Liver (tissue), 3 donors: Measurements from ENCODE around the gene CNTD1.

Source experiments
- EGR1 ChIP-seq, 2 donors: IDR thresholded peaks; 2 replicates each; pipeline ENCODE4 v1.6.1; 2016 to 2018; ENCODE audit warnings: antibody characterized with exemption in 2 of 2, low read depth in 2 of 2
- FOXA1 ChIP-seq: IDR thresholded peaks from 2 replicates; pipeline ENCODE4 v1.6.1; 2016; ENCODE audit warnings: antibody characterized with exemption
- HNF4G ChIP-seq: IDR thresholded peaks from 2 replicates; pipeline ENCODE4 v1.6.1; 2016; ENCODE audit warnings: antibody characterized with exemption
- TAF1 ChIP-seq: conservative IDR thresholded peaks from 2 replicates; pipeline ENCODE4 v1.6.1; 2016; ENCODE audit warnings: antibody characterized with exemption, mild to moderate bottlenecking
- TF ChIP-seq, protein P1 (sequence below): IDR thresholded peaks from 2 replicates; pipeline ENCODE4 v1.6.1; 2016; ENCODE audit warnings: antibody characterized with exemption
- TF ChIP-seq, protein P2 (sequence below): fragments of 150-350 bp; IDR thresholded peaks from 2 replicates; pipeline ENCODE4 v1.5.1; 2017; ENCODE audit warnings: improper control_type of control experiment, low read depth, low read length; ENCODE audit not compliant: missing input control
- TF ChIP-seq, protein P3 (sequence below): IDR thresholded peaks from 2 replicates; pipeline ENCODE4 v1.6.1; 2016; ENCODE audit warnings: antibody characterized with exemption, mild to moderate bottlenecking
- donor health status: healthy.
- donor health status: healthy.

DNA sequence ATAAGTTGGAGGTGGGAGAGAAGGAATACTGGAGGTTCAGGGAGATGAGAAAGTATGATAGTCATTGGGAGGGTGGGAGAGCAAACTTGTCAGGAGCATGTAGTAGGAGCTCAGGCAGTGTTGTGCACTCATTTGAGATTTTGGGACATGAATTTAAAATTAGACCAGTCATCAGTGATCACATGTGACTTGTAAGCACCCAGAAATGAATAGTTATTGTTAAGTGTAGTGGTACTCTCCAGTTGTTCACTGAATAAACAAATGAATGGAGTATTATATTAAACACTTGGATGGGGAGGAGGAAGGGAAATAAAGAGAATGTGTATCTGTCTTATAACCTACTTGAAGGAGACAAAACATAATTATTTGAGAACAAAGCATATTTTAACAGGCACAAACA, 32.3 kb downstream of the CNTD1 start:
- TF ChIP-seq, protein P1, sequence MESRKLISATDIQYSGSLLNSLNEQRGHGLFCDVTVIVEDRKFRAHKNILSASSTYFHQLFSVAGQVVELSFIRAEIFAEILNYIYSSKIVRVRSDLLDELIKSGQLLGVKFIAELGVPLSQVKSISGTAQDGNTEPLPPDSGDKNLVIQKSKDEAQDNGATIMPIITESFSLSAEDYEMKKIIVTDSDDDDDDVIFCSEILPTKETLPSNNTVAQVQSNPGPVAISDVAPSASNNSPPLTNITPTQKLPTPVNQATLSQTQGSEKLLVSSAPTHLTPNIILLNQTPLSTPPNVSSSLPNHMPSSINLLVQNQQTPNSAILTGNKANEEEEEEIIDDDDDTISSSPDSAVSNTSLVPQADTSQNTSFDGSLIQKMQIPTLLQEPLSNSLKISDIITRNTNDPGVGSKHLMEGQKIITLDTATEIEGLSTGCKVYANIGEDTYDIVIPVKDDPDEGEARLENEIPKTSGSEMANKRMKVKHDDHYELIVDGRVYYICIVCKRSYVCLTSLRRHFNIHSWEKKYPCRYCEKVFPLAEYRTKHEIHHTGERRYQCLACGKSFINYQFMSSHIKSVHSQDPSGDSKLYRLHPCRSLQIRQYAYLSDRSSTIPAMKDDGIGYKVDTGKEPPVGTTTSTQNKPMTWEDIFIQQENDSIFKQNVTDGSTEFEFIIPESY = no peak
- TF ChIP-seq EGR1 (IDR thresholded peaks at IDR 0.05; ENCODE audit: low read depth in 2 of 2) (no peak), HNF4G (no peak), TAF1 (no peak), FOXA1 (no peak)
- TF ChIP-seq, protein P2, sequence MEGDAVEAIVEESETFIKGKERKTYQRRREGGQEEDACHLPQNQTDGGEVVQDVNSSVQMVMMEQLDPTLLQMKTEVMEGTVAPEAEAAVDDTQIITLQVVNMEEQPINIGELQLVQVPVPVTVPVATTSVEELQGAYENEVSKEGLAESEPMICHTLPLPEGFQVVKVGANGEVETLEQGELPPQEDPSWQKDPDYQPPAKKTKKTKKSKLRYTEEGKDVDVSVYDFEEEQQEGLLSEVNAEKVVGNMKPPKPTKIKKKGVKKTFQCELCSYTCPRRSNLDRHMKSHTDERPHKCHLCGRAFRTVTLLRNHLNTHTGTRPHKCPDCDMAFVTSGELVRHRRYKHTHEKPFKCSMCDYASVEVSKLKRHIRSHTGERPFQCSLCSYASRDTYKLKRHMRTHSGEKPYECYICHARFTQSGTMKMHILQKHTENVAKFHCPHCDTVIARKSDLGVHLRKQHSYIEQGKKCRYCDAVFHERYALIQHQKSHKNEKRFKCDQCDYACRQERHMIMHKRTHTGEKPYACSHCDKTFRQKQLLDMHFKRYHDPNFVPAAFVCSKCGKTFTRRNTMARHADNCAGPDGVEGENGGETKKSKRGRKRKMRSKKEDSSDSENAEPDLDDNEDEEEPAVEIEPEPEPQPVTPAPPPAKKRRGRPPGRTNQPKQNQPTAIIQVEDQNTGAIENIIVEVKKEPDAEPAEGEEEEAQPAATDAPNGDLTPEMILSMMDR = no peak
- TF ChIP-seq, protein P3, sequence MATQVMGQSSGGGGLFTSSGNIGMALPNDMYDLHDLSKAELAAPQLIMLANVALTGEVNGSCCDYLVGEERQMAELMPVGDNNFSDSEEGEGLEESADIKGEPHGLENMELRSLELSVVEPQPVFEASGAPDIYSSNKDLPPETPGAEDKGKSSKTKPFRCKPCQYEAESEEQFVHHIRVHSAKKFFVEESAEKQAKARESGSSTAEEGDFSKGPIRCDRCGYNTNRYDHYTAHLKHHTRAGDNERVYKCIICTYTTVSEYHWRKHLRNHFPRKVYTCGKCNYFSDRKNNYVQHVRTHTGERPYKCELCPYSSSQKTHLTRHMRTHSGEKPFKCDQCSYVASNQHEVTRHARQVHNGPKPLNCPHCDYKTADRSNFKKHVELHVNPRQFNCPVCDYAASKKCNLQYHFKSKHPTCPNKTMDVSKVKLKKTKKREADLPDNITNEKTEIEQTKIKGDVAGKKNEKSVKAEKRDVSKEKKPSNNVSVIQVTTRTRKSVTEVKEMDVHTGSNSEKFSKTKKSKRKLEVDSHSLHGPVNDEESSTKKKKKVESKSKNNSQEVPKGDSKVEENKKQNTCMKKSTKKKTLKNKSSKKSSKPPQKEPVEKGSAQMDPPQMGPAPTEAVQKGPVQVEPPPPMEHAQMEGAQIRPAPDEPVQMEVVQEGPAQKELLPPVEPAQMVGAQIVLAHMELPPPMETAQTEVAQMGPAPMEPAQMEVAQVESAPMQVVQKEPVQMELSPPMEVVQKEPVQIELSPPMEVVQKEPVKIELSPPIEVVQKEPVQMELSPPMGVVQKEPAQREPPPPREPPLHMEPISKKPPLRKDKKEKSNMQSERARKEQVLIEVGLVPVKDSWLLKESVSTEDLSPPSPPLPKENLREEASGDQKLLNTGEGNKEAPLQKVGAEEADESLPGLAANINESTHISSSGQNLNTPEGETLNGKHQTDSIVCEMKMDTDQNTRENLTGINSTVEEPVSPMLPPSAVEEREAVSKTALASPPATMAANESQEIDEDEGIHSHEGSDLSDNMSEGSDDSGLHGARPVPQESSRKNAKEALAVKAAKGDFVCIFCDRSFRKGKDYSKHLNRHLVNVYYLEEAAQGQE = no peak
